ENCODE results near the gene BAZ2A.

The BAZ2A gene

DNA sequence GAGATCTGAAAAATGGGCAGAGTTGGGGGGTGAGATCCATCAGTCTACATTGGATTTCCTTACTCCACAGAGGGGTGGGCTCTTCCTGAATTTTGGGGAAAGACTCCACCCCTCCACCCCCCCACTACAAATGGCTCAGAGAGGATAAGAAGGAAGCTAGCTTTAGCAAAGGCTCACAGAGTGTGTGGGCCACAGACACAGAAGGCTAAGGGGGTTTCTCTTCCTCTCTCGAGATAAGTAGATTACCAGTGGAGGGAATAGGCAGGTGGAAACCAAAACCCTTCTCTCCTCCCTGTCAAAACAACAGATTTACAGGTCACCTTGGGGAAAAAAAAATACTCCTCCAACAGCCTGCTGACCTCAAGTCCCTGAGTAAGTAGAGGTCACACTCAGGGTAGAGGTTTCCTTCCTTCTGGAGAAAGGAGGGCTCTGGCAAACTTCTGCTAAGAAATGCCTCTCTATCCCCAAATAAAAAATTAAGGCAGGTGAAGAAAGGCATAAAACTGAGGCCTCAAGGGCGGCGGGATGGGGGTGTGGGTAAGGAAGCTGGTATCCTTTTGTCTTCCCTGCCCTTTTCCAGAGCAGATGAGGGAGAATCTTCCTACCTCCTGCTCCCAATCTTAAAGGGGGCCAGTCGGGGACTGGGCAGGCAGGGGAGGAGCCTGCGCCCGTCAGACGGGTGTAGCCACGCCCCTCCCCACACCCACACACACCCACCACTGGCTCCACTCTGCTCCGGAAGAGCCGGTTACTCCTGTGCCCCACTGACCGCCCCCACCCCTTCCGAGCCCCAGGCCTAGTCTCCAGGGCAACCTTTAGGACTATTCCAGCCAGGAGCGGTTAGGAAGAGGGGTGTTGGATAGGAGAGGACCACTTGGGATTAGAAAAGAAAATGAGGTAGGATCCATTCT, 1.9 kb upstream of the BAZ2A start (continued):
- TF ChIP-seq, protein P1, sequence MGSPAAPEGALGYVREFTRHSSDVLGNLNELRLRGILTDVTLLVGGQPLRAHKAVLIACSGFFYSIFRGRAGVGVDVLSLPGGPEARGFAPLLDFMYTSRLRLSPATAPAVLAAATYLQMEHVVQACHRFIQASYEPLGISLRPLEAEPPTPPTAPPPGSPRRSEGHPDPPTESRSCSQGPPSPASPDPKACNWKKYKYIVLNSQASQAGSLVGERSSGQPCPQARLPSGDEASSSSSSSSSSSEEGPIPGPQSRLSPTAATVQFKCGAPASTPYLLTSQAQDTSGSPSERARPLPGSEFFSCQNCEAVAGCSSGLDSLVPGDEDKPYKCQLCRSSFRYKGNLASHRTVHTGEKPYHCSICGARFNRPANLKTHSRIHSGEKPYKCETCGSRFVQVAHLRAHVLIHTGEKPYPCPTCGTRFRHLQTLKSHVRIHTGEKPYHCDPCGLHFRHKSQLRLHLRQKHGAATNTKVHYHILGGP (tag by site-specific recombination; IDR thresholded peaks at IDR 0.05), result no peak
- TF ChIP-seq SP2 (tag by site-specific recombination; IDR thresholded peaks at IDR 0.05) (peak; percentile 61), MZF1 (tag by site-specific recombination; IDR thresholded peaks at IDR 0.05; ENCODE audit: borderline replicate concordance) (no peak), KLF1 (tag by site-specific recombination; IDR thresholded peaks at IDR 0.05) (peak; percentile 77), ZNF501 (tag by site-specific recombination; IDR thresholded peaks at IDR 0.05) (no peak), GLI2 (tag by site-specific recombination; IDR thresholded peaks at IDR 0.05; ENCODE audit: borderline replicate concordance, low read depth) (no peak), ZNF324 (tag by site-specific recombination; IDR thresholded peaks at IDR 0.05) (no peak), ZNF202 (tag by site-specific recombination; IDR thresholded peaks at IDR 0.05; ENCODE audit: borderline replicate concordance) (no peak), ZNF335 (tag by site-specific recombination; conservative IDR thresholded peaks at IDR 0.05) (peak; percentile 27; the same call in 1 of the 2 replicates), ZNF600 (tag by site-specific recombination; IDR thresholded peaks at IDR 0.05) (peak; percentile 58), ZNF214 (tag by site-specific recombination; IDR thresholded peaks at IDR 0.05; ENCODE audit: borderline replicate concordance) (no peak), ZNF350 (tag by site-specific recombination; IDR thresholded peaks at IDR 0.05) (no peak), ZNF121 (tag by site-specific recombination; IDR thresholded peaks at IDR 0.05) (no peak), WT1 (tag by site-specific recombination; IDR thresholded peaks at IDR 0.05) (no peak), IKZF3 (tag by site-specific recombination; IDR thresholded peaks at IDR 0.05) (peak; percentile 73), ZNF354C (tag by site-specific recombination; IDR thresholded peaks at IDR 0.05; ENCODE audit: borderline replicate concordance, low read depth) (no peak), ZNF571 (tag by site-specific recombination; IDR thresholded peaks at IDR 0.05) (no peak), ZNF658 (tag by site-specific recombination; IDR thresholded peaks at IDR 0.05) (no peak), GLIS1 (tag by site-specific recombination; IDR thresholded peaks at IDR 0.05) (peak; percentile 45; the same call in 1 of the 2 replicates), ZNF747 (tag by site-specific recombination; IDR thresholded peaks at IDR 0.05) (no peak), GFI1B (tag by site-specific recombination; IDR thresholded peaks at IDR 0.05) (no peak), KLF10 (tag by site-specific recombination; IDR thresholded peaks at IDR 0.05) (peak; percentile 84)
- TF ChIP-seq, protein P2, sequence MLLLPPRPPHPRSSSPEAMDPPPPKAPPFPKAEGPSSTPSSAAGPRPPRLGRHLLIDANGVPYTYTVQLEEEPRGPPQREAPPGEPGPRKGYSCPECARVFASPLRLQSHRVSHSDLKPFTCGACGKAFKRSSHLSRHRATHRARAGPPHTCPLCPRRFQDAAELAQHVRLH (tag by site-specific recombination; IDR thresholded peaks at IDR 0.05), result no peak
- TF ChIP-seq, protein P3, sequence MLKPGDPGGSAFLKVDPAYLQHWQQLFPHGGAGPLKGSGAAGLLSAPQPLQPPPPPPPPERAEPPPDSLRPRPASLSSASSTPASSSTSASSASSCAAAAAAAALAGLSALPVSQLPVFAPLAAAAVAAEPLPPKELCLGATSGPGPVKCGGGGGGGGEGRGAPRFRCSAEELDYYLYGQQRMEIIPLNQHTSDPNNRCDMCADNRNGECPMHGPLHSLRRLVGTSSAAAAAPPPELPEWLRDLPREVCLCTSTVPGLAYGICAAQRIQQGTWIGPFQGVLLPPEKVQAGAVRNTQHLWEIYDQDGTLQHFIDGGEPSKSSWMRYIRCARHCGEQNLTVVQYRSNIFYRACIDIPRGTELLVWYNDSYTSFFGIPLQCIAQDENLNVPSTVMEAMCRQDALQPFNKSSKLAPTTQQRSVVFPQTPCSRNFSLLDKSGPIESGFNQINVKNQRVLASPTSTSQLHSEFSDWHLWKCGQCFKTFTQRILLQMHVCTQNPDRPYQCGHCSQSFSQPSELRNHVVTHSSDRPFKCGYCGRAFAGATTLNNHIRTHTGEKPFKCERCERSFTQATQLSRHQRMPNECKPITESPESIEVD (tag by site-specific recombination; IDR thresholded peaks at IDR 0.05), result no peak
- TF ChIP-seq, protein P4, sequence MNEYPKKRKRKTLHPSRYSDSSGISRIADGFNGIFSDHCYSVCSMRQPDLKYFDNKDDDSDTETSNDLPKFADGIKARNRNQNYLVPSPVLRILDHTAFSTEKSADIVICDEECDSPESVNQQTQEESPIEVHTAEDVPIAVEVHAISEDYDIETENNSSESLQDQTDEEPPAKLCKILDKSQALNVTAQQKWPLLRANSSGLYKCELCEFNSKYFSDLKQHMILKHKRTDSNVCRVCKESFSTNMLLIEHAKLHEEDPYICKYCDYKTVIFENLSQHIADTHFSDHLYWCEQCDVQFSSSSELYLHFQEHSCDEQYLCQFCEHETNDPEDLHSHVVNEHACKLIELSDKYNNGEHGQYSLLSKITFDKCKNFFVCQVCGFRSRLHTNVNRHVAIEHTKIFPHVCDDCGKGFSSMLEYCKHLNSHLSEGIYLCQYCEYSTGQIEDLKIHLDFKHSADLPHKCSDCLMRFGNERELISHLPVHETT (tag by site-specific recombination; IDR thresholded peaks at IDR 0.05), result no peak
- TF ChIP-seq, protein P5, sequence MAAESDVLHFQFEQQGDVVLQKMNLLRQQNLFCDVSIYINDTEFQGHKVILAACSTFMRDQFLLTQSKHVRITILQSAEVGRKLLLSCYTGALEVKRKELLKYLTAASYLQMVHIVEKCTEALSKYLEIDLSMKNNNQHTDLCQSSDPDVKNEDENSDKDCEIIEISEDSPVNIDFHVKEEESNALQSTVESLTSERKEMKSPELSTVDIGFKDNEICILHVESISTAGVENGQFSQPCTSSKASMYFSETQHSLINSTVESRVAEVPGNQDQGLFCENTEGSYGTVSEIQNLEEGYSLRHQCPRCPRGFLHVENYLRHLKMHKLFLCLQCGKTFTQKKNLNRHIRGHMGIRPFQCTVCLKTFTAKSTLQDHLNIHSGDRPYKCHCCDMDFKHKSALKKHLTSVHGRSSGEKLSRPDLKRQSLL (tag by site-specific recombination; IDR thresholded peaks at IDR 0.05), result no peak
- TF ChIP-seq, protein P6, sequence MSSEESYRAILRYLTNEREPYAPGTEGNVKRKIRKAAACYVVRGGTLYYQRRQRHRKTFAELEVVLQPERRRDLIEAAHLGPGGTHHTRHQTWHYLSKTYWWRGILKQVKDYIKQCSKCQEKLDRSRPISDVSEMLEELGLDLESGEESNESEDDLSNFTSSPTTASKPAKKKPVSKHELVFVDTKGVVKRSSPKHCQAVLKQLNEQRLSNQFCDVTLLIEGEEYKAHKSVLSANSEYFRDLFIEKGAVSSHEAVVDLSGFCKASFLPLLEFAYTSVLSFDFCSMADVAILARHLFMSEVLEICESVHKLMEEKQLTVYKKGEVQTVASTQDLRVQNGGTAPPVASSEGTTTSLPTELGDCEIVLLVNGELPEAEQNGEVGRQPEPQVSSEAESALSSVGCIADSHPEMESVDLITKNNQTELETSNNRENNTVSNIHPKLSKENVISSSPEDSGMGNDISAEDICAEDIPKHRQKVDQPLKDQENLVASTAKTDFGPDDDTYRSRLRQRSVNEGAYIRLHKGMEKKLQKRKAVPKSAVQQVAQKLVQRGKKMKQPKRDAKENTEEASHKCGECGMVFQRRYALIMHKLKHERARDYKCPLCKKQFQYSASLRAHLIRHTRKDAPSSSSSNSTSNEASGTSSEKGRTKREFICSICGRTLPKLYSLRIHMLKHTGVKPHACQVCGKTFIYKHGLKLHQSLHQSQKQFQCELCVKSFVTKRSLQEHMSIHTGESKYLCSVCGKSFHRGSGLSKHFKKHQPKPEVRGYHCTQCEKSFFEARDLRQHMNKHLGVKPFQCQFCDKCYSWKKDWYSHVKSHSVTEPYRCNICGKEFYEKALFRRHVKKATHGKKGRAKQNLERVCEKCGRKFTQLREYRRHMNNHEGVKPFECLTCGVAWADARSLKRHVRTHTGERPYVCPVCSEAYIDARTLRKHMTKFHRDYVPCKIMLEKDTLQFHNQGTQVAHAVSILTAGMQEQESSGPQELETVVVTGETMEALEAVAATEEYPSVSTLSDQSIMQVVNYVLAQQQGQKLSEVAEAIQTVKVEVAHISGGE (tag by site-specific recombination; conservative IDR thresholded peaks at IDR 0.05; ENCODE audit: low read depth), result 0 out of 2 replicates have a peak, but pooled peaks have one; percentile 19
- TF ChIP-seq, protein P7, sequence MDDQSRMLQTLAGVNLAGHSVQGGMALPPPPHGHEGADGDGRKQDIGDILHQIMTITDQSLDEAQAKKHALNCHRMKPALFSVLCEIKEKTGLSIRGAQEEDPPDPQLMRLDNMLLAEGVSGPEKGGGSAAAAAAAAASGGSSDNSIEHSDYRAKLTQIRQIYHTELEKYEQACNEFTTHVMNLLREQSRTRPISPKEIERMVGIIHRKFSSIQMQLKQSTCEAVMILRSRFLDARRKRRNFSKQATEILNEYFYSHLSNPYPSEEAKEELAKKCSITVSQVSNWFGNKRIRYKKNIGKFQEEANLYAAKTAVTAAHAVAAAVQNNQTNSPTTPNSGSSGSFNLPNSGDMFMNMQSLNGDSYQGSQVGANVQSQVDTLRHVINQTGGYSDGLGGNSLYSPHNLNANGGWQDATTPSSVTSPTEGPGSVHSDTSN (CRISPR knock-in tag; IDR thresholded peaks at IDR 0.05), result no peak

All from HEK293 (cell line).